Nephron (organoid): ENCODE results near the gene DEFB125.

Experiments used
- H3K27ac Mint-ChIP-seq, 3 experiments: 2 replicates each; pipeline ENCODE4 v1.8.0; 2020; ENCODE audit warnings: mixed read lengths in 3 of 3, mild to moderate bottlenecking in 2 of 3, moderate library complexity in 1 of 3
- H3K27me3 Mint-ChIP-seq: 2 replicates; pipeline ENCODE4 v1.8.0; 2021; ENCODE audit warnings: low read depth, mild to moderate bottlenecking, moderate library complexity, mixed read lengths
- H3K36me3 Mint-ChIP-seq: 2 replicates; pipeline ENCODE4 v1.8.0; 2020; ENCODE audit warnings: low read depth, mixed read lengths
- H3K4me1 Mint-ChIP-seq: 2 replicates; pipeline ENCODE4 v1.8.0; 2020; ENCODE audit warnings: mixed read lengths
- H3K4me3 Mint-ChIP-seq, 3 experiments: 2 replicates each; pipeline ENCODE4 v1.8.0; 2020; ENCODE audit warnings: mild to moderate bottlenecking in 3 of 3, mixed read lengths in 3 of 3, moderate library complexity in 2 of 3
- H3K9me3 Mint-ChIP-seq: 2 replicates; pipeline ENCODE4 v1.8.0; 2020; ENCODE audit warnings: mixed read lengths
- TF ChIP-seq, protein P1 (sequence below), 3 experiments: fragments of 200-600 bp; sonication (generic); IDR thresholded peaks; one replicate each; pipeline ENCODE4 v1.5.0; 2021; ENCODE audit warnings: antibody characterized with exemption in 3 of 3; ENCODE audit not compliant: unreplicated experiment in 3 of 3

Gene DEFB125

DNA sequence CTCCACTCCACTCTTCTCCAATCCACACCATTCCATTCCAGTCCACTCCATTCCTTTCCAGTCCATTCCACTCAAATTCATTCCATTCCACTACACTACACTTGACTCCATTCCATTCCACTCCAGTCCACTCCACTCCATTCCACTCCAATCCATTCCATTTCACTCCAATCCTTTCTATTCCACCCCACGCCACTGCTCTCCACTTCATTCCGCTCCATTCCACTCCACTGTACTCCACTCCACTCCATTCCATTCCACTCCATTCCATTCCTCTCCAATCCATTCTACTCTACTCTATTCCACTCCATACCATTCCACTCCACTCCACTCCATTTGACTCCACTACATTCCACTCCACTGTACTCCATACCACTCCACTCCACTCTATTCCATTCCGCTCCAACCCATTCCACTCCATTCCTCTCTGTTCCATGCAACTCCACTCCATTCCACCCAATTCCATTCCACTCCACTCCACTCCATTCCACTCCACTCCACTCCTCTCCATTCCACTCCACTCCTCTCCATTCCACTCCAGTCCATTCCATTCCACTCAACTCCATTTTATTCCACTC is 23.4 kb upstream of the DEFB125 start:
- no peak overlapping the region for H3K4me3 Mint-ChIP-seq
- peaks cover 5% of the 10 kb centered on the region for H3K27me3 Mint-ChIP-seq
- TF ChIP-seq, protein P1, sequence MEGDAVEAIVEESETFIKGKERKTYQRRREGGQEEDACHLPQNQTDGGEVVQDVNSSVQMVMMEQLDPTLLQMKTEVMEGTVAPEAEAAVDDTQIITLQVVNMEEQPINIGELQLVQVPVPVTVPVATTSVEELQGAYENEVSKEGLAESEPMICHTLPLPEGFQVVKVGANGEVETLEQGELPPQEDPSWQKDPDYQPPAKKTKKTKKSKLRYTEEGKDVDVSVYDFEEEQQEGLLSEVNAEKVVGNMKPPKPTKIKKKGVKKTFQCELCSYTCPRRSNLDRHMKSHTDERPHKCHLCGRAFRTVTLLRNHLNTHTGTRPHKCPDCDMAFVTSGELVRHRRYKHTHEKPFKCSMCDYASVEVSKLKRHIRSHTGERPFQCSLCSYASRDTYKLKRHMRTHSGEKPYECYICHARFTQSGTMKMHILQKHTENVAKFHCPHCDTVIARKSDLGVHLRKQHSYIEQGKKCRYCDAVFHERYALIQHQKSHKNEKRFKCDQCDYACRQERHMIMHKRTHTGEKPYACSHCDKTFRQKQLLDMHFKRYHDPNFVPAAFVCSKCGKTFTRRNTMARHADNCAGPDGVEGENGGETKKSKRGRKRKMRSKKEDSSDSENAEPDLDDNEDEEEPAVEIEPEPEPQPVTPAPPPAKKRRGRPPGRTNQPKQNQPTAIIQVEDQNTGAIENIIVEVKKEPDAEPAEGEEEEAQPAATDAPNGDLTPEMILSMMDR (IDR thresholded peaks at IDR 0.05; ENCODE audit: unreplicated experiment in 3 of 3), result no peak
- H3K4me1 Mint-ChIP-seq, result no peaks in the 10 kb centered on the region
- no peaks in the 10 kb centered on the region for H3K36me3 Mint-ChIP-seq
- H3K27ac Mint-ChIP-seq, result no peak overlapping the region
- H3K9me3 Mint-ChIP-seq, result no peaks in the 10 kb centered on the region

DNA sequence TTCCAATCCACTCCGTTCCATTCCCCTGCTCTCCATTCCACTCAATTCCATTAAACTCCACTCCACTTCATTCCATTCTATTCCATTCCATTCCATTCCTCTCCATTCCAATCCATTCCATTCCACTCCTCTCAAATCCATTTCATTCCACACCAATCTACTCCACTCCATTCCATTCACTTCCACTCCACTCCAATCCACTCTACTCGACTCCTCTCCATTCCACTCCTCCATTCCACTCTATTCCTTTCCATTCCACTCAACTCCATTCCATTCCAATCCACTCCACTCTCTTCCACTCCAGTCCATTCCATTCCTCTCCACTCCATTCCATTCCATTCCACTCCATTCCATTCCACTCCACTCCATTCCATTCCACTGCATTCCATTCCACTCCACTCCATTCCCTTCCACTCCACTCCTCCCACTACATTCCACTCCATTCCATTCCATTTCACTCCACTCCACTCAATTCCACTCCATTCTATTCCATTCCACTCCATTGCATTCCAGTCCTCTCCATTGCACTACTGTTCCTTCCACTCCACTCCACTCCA is 22.6 kb upstream of the DEFB125 start:
- Mint-ChIP-seq H3K36me3 (no peaks in the 10 kb centered on the region), H3K27me3 (peaks cover 8% of the 10 kb centered on the region), H3K9me3 (no peaks in the 10 kb centered on the region), H3K27ac (no peak overlapping the region), H3K4me3 (no peak overlapping the region), H3K4me1 (no peaks in the 10 kb centered on the region)
- TF ChIP-seq, protein P1 (IDR thresholded peaks at IDR 0.05; ENCODE audit: unreplicated experiment in 3 of 3), result no peak

DNA sequence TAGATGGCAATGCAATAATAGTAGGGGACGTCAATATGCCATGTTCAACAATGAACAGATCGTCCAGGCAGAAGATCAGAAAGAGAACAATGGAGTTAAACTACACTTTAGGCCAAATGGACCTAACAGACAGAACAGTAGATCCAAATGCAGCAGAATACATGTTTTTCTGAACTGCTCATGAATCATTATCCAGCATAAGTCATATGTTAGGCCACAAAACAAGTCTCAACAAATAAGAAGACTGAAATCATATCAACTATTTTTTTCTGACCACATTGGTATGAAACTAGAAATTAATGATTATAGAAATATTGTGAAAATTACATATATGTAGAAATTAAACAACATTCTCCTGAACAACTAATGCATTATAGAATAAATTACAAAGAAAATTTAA is 10.2 kb upstream of the DEFB125 start:
- H3K4me3 Mint-ChIP-seq, result no peak overlapping the region
- peaks cover 12% of the 10 kb centered on the region for H3K9me3 Mint-ChIP-seq
- peaks cover 41% of the 10 kb centered on the region for H3K27me3 Mint-ChIP-seq
- TF ChIP-seq, protein P1 (IDR thresholded peaks at IDR 0.05; ENCODE audit: unreplicated experiment in 3 of 3), result no peak
- H3K36me3 Mint-ChIP-seq, result no peaks in the 10 kb centered on the region
- no peak overlapping the region for H3K27ac Mint-ChIP-seq
- H3K4me1 Mint-ChIP-seq, result no peaks in the 10 kb centered on the region

DNA sequence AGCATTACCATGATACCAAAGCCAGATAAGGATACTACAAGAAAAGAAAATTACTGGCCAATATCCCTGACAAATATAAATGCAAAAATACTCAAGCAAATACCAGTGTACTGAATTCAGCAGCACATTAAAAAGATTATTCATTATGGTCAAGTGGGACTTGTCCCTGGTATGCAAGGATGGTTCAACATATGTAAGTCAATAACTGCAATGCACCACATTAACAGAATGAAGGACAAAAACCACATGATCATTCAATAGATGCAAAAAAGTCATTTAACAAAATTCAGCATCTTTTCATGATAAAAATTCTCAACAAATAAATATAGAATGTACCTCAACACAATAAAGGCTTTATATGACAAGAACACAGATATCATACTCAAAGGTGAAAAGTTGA is 9.1 kb upstream of the DEFB125 start:
- Mint-ChIP-seq H3K27me3 (peaks cover 48% of the 10 kb centered on the region), H3K36me3 (no peaks in the 10 kb centered on the region), H3K4me1 (no peaks in the 10 kb centered on the region), H3K4me3 (no peak overlapping the region), H3K27ac (no peak overlapping the region), H3K9me3 (peaks cover 12% of the 10 kb centered on the region)
- TF ChIP-seq, protein P1 (IDR thresholded peaks at IDR 0.05; ENCODE audit: unreplicated experiment in 3 of 3), result no peak

DNA sequence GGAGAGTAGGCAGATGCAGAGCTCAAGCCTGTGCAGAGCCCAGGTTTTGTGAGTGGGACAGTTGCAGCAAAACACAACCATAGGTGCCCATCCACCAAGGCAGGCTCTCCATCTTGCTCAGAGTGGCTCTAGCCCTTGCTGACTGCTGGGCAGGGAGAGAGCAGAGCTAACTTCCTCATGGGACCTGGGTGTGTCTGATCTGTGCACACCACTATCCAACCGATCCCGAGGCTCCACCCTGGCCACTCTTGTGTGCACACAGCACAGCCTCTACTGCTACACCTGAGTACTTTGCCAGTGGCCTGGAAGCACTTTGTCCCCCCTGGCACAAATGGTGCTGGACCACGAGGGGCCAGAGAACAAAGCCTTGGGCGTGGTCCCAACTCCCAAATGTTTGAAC is 7.9 kb upstream of the DEFB125 start:
- no peaks in the 10 kb centered on the region for H3K4me1 Mint-ChIP-seq
- no peak overlapping the region for H3K27ac Mint-ChIP-seq
- H3K4me3 Mint-ChIP-seq, result no peak overlapping the region
- TF ChIP-seq, protein P1 (IDR thresholded peaks at IDR 0.05; ENCODE audit: unreplicated experiment in 3 of 3), result no peak
- H3K36me3 Mint-ChIP-seq, result no peaks in the 10 kb centered on the region
- peaks cover 52% of the 10 kb centered on the region for H3K27me3 Mint-ChIP-seq
- H3K9me3 Mint-ChIP-seq, result peaks cover 10% of the 10 kb centered on the region

DNA sequence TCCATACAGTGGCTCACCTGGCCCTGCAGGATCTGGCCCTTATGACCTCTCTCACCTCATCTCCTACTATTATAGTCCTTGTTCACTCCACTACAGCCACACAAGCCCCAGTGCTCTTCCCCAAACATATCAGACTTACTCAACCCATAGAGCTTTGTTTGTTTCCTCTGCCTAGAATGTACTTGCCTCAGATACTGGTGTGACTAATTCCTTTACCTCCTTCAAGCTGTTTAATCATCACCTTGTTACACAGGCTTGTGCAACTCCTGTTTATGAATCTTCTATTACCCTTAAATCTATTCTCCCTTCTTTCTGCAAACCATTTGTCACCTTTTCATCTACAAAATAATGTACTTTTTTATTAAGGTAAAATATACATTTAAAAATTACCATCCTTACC is 3.2 kb downstream of the DEFB125 start:
- TF ChIP-seq, protein P1 (IDR thresholded peaks at IDR 0.05; ENCODE audit: unreplicated experiment in 3 of 3), result no peak
- H3K9me3 Mint-ChIP-seq, result peaks cover 18% of the 10 kb centered on the region
- no peak overlapping the region for H3K27ac Mint-ChIP-seq
- H3K27me3 Mint-ChIP-seq, result peaks cover 10% of the 10 kb centered on the region
- H3K4me1 Mint-ChIP-seq, result no peaks in the 10 kb centered on the region
- H3K4me3 Mint-ChIP-seq, result no peak overlapping the region
- H3K36me3 Mint-ChIP-seq, result no peaks in the 10 kb centered on the region
